Measurements from ENCODE around the gene PIEZO1. TPM values are rescaled to one million over a fixed set of nuclear protein-coding genes. Genes with fewer than 3 reads are reported as not detected.

The PIEZO1 gene
- total RNA-seq, 1 experiment from 2014 or later, result 88.5 TPM

DNA sequence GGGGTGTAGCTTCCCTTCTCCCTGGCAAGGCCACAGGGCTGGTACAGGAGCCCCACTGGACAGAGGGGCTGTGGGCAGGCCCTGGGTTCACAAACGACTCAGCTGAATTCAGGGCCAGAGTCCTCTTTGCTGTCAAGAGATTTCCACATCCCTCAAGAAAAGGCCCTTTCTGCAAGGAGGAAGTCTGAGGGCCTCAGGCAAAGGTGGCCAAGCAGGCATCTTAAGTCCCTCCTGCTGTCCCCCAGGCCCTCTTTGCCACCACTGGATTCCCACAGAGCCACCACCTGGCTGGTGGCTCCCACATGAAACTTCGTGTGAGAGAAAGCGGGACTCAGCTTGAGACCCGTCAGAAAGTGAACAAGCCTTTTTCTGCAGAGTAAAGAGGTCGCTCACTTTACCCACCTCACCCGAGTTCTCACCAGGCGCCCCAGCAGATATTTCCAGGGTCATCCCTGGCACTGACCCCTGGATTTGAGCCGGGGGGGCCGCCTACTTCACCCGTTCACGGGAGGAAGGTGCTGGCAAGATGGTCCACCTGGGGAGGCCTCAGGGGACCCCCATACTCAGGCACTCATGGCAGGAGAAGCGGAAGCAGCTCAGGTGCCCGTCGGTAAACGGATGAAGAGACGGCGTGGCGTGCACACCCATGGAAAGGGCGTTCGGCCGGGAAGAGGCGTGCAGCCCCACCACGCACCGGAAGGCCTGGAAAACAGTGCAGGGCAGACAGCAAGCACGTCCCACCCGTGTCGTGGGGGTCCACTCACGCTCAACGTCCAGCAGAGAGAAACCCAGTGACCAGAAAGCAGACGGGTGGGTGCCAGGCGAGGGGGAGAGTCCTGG lies 82.4 kb downstream of the PIEZO1 start:
- Histone ChIP-seq H3K36me3 (no peaks in the 10 kb centered on the region), H3K4me3 (no peak overlapping the region), H3K9me3 (no peaks in the 10 kb centered on the region), H3K27me3 (no peaks in the 10 kb centered on the region)
- DNase-seq, result no peak

DNA sequence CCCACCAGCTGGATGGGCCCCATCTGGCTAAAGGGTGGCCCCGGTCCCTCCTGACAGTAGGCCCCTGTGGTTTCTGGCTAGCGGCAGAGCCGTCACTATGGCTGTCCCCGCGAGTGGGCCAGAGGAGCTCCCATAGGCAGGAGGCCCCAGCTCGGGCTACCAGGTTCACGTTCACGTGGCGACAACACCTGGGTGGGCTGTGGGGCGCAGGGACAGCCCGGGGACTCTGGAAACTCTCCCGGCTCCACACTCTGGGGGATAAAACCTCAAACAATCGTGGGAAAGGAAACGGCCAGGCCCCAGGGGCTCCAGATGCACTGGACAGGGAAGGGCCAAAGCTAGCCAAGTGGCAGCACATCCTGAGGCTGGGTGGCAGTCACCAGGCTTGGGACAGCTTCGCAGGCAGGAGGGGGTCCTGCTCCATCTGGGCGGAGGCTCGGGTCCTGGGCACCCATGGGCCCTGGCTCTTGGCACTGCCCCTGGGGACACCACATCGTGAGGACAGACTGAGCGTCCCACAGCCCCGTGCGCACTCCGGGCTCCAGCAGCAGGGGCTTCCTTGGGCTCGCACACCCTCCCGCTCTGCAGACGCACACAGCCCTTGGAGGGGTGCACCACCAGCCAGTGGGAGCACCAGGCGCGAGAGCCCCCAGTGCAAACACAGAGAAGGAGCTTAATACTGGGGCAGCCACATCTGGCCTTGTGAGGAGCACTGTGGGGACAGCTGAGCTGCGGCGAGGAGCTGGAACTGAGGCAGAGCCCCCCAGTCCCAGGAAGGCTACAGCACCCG lies 83.2 kb downstream of the PIEZO1 start:
- no peaks in the 10 kb centered on the region for H3K27me3 ChIP-seq
- no peak overlapping the region for H3K4me3 ChIP-seq
- no peak for DNase-seq
- no peaks in the 10 kb centered on the region for H3K9me3 ChIP-seq
- H3K36me3 ChIP-seq, result no peaks in the 10 kb centered on the region

DNA sequence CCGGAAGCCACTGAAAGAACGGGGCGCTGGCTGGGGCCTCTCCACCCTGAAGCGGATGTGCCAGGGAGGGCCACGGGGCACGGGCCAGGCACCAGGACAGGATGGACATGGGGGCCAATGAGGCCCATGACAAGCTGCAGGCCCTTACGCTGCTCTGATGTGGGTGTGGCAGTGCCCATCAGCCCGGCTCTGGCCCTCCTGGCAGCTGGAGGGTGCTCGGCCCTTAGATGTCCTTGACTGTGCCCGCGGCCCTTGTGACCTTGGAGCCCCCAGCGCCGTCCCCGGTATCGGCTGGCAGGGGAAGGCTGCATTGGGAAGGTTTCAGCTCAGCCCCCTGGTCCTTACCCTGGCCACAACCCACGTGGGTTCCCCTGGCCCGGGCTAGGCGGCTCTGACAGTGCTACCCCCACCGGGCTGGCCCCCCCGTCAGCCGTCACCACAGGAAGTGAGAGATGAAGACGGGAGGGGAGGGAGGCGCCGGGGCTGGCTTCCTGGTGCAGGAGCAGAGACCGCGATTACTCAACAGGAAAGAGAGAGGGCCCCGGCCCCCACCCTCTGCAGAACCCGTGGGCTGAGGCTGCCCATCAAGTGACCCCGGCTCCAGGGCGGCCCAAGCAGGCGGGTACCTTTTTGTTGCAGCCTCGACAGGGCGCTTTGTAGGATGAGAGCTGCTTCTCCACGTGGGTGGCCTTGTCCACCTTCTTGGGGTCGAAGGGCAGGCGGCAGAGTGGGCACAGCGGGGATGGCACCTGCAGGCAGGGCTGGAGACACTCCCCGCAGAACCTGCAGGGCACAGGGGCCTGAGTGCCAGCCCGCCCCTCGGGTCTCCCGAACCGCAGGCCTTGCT lies 84.2 kb downstream of the PIEZO1 start:
- no peak overlapping the region for H3K4me3 ChIP-seq
- no peak for DNase-seq
- no peaks in the 10 kb centered on the region for H3K27me3 ChIP-seq
- no peaks in the 10 kb centered on the region for H3K9me3 ChIP-seq
- no peaks in the 10 kb centered on the region for H3K36me3 ChIP-seq

DNA sequence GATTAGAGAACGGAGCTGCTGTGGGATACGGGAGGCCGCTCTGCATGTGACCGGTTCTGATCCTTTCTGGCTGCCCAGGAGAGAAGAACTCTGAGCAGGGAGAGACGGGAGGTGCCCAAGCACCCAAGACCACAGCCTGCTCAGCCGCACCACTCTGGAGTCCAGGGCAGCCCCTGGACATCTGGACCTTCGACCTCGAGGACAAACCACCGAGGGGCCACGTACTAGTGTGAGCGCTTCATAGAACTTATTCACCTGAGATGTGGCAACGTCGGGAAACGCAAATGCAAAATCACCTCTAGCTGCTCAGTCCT lies 84.7 kb downstream of the PIEZO1 start:
- Histone ChIP-seq H3K9me3 (no peaks in the 10 kb centered on the region), H3K27me3 (no peaks in the 10 kb centered on the region), H3K4me3 (no peak overlapping the region), H3K36me3 (no peaks in the 10 kb centered on the region)
- DNase-seq, result no peak

DNA sequence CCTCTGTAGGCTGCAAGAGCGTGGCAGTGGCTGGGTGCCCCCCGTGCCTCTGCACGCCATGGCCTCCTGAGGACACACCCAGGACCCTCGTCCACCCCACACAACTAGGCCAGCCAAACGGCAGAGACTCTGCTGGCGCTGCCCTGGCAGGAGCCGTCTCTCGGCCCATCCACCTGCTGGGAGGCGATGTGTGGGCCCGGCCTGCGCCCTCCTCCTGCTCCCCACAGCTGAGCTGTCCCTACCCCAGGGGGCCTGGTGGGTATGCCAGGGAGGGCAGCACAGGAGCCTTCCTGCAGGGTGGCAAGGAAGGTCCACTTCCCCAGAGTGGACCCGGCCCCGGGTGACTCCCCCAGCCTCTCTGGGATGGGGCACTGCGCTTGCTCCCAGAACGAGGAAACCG lies 85.8 kb downstream of the PIEZO1 start:
- Histone ChIP-seq H3K36me3 (no peaks in the 10 kb centered on the region), H3K4me3 (no peak overlapping the region), H3K27me3 (no peaks in the 10 kb centered on the region), H3K9me3 (no peaks in the 10 kb centered on the region)
- DNase-seq, result no peak

DNA sequence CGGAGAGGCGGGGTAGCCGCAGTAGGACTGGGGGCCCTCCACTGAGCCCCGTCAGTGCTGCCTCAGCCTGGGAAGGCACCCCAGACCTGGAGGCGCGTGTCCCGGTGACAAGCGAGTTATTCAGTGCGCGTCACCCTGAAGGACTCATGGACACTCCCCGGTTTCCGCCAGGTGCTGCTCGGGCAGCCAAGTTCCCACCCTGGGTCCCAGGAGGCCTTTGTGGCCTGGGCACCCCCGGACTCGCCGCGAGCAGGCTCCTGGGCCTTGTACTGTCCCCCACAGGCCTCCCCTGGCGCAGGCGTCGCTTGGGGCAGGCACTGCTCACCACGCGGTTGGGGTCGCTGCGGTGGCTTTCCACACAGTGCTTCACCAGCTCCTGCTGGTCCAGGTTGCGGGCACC lies 86.4 kb downstream of the PIEZO1 start:
- H3K4me3 ChIP-seq, result no peak overlapping the region
- DNase-seq, result no peak
- no peaks in the 10 kb centered on the region for H3K27me3 ChIP-seq
- no peaks in the 10 kb centered on the region for H3K36me3 ChIP-seq
- H3K9me3 ChIP-seq, result no peaks in the 10 kb centered on the region

DNA sequence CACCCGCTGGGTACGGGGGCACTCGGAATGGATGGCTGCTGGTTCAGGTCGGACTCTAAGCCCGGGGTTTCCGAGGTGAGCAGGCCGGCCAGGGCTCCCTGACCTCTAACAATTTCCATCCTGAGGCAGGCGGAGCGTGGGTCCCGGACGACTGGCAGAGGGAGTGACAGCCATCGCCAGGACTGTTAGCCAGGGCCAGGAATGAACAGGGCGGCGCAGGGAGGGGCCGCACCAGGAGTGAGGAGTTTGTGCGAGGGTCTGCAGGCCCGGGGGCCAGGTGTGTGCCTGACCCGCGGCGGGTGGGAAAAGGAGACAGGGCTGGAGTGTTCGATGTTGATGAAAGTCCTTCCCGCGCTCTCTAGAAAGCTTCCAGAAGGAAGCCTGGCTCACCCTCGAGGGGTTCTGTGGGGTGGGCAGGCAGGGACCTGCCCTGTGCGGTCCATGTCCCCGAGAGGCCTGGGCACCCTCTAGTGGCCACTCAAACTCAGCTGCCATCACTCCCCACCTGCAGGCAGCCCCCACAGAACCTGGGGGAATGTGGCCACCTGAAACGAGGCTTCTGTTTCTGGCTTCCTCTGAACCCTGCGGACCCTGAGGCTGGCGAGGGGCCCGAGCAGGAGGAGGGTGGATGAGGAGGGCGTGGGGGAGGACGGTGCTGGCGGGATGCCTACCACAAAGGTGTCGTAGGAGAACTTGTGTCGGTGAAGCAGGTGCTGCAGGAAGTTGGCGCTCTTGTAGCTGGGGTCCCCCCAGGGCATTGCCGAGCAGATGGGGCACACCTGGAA lies 87.0 kb downstream of the PIEZO1 start:
- no peak for DNase-seq
- Histone ChIP-seq H3K36me3 (no peaks in the 10 kb centered on the region), H3K9me3 (no peaks in the 10 kb centered on the region), H3K27me3 (no peaks in the 10 kb centered on the region), H3K4me3 (no peak overlapping the region)

DNA sequence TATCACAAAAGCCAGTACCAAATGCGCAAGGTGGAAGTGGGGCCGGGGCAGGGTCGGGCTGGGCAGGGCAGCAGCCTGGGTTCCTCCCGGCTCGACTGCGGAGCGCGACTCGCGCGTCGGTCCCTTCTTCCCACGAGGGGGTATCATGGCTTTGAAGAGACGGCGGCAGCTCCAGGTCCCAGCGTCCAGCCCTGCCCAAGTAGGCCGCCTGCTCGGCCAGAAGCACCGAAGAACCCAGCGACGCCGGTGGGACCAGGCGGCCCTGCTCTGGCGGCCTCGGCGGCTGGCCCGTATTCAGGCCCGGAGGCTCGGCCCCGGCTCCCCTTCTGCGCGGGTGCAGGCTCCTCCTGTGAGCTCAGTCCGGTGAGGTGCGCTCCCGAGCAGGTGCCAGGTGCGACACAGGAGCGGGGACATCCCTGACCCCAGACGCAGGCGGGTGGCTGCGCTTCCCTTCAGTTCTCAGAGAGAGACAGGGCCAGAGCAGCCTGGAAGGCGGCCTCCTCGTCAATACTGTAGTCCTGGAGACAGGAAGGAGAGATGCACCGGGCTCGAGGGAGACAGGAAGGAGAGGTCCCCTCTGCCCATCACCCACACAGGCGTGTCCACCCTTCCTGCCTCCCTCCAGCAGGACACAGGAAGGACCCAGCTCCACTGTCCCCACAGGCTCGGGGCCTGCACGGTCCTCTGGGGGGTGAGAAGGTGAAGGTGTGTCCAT lies 87.7 kb downstream of the PIEZO1 start:
- DNase-seq, result no peak
- no peaks in the 10 kb centered on the region for H3K27me3 ChIP-seq

GRCh38 chr16:88696441-88696840 lies 88.6 kb downstream of the PIEZO1 start:
- Histone ChIP-seq H3K27me3 (no peaks in the 10 kb centered on the region), H3K4me3 (no peak overlapping the region), H3K36me3 (no peaks in the 10 kb centered on the region), H3K9me3 (no peaks in the 10 kb centered on the region)
- DNase-seq, result no peak

More for the DNA sequence above, 87.7 kb downstream of the PIEZO1 start:
- no peaks in the 10 kb centered on the region for H3K36me3 ChIP-seq
- H3K4me3 ChIP-seq, result no peak overlapping the region
- no peaks in the 10 kb centered on the region for H3K9me3 ChIP-seq

DNA sequence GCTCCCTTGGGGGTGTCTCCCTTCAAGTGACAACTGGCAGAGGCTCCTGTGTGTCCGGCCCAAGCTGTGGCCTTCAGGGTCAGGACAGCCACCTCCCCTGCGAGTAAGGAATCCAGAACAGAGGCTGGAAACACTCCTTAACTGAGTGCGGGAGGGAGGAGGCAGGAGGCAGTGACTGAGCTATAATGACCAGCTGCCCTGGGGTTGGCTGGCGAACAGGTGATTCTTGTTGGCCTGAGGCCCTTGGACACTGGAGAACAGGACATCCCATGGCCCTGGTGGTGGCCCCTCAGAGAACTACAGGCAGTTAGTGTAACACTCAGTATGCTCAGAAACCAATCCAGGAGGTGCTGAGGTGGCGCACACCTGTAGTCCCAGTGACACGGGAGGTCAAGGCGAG lies 89.3 kb downstream of the PIEZO1 start:
- no peaks in the 10 kb centered on the region for H3K36me3 ChIP-seq
- no peak for DNase-seq
- H3K4me3 ChIP-seq, result no peak overlapping the region

DNA sequence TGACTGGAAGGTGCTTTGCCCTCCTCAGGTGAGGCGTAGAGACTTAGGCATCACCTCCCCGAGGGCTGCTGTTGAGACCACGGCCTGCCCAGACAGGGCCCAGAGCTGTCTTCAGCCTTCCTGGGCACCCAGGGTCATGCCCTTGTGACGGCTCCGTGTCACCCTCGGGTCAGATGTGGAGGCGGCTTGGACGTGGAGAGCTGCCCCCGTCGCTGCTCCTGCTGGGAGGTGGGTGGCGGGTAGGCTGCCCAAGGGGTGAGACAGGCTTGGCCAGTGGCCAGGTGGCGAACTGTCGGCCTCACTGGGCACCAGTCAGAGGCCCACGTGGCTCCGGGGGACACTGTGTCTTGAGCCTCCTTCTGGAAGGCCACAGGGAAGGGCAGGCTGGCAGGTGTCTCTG lies 89.8 kb downstream of the PIEZO1 start:
- H3K4me3 ChIP-seq, result no peak overlapping the region
- no peaks in the 10 kb centered on the region for H3K36me3 ChIP-seq

More for the DNA sequence above, 89.3 kb downstream of the PIEZO1 start:
- no peaks in the 10 kb centered on the region for H3K27me3 ChIP-seq
- H3K9me3 ChIP-seq, result no peaks in the 10 kb centered on the region

GRCh38 chr16:88694221-88695087 lies 90.6 kb downstream of the PIEZO1 start:
- H3K27me3 ChIP-seq, result no peaks in the 10 kb centered on the region
- H3K36me3 ChIP-seq, result no peaks in the 10 kb centered on the region
- no peak overlapping the region for H3K4me3 ChIP-seq
- no peak for DNase-seq
- H3K9me3 ChIP-seq, result no peaks in the 10 kb centered on the region

More for the DNA sequence above, 89.8 kb downstream of the PIEZO1 start:
- H3K9me3 ChIP-seq, result no peaks in the 10 kb centered on the region
- H3K27me3 ChIP-seq, result no peaks in the 10 kb centered on the region
- no peak for DNase-seq

DNA sequence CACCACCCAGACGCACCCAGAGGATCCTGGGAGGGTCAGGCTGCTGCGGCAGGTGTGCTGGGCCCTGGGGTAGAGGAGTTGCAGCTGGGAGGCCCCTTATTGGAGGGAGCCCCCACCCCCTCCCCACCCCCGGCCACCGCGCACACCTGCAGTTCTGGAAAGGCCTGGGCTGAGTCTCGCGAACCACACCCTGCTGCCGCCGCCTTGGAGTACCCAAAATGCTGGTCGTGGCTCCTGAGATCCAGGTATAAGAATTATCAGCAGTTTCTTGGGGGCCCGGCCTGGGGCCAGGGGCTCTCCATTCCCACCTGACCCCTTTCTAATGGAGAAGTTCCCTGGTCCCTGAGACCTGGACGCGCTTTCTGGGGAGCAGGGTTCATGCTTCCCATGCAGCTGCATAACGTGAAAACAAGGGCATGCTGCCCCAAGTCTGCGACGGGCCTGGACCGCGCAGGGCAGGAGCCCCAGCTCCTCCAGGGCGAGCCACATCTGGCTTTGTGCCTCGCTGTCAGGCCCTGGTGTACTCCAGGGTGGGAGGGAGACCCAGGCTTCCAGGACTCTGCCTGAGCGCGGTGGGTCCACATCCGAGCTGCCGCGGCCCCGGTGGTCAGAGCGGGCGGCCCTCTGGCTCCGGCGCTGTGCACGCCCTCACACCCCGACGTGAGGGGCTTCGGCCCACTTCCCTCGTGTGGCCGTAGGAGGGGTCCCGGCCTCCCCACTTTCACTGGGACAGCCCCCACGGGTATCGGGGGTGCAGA lies 91.4 kb downstream of the PIEZO1 start:
- no peak for DNase-seq
- Histone ChIP-seq H3K4me3 (no peak overlapping the region), H3K9me3 (no peaks in the 10 kb centered on the region), H3K36me3 (no peaks in the 10 kb centered on the region), H3K27me3 (no peaks in the 10 kb centered on the region)

DNA sequence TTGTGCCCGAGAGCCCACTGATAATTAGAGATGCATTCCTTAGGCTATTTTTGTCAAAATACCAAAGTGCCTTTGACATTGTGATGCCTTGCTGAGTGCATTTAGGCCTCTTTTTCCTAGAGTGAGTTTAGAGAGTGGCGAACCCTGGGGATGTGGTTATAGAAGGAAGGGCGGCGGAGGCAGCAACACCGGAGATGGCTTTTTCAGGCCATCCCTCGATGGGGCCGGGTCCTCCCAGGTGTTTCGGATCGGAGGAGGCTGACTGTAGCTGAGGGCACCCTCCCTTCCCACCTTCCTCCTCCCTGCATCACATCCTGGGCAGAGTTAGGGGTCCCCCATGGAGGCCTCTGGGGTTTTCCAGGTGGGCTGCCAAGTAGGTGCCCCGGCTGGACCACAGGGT lies 92.2 kb downstream of the PIEZO1 start:
- no peaks in the 10 kb centered on the region for H3K27me3 ChIP-seq
- no peaks in the 10 kb centered on the region for H3K36me3 ChIP-seq
- H3K4me3 ChIP-seq, result no peak overlapping the region
- no peak for DNase-seq
- no peaks in the 10 kb centered on the region for H3K9me3 ChIP-seq

Data from MG63 (cell line).